Cardiac fibroblast (primary cell): Measurements from ENCODE around the gene SLCO6A1.

Experiments used
- DNase-seq, 2 donors: peaks; one replicate each; pipeline versions ENCODE4 v3.0.0 to v3.0.0-alpha.2; 2010; ENCODE audit warnings: low read depth in 2 of 2
- H3K4me3 ChIP-seq, 2 donors: replicated peaks in 1 of 2; 1 replicate in 1 of 2; 2 replicates in 1 of 2; pipeline ENCODE4 v1.5.1; 2011; ENCODE audit warnings: low read depth in 2 of 2, low read length in 2 of 2, mild to moderate bottlenecking in 2 of 2, moderate library complexity in 1 of 2
- CTCF ChIP-seq: IDR thresholded peaks from one replicate; pipeline ENCODE4 v1.5.1; 2011; ENCODE audit warnings: low read depth, mild to moderate bottlenecking, low read length, inconsistent platforms

The SLCO6A1 gene

GRCh38 chr5:102498271-102499034 is at the start of gene SLCO6A1:
TSS of gene SLCO6A1 (minus strand) at chr5:102499001. CDS start at chr5:102498844, 157 bp downstream.
- H3K4me3 ChIP-seq, result no peak within 1 kb of the TSS
- no peak for TF ChIP-seq CTCF
- DNase-seq, result no peak

- no peak for TF ChIP-seq CTCF
- no peak overlapping the region for H3K4me3 ChIP-seq
- no peak for DNase-seq
Observed at GRCh38 chr5:102547141-102548035, 48.6 kb upstream of the SLCO6A1 start.

GRCh38 chr5:102545175-102545574 is 46.4 kb upstream of the SLCO6A1 start:
- TF ChIP-seq CTCF, result peak; percentile 48
- DNase-seq, result peak; percentile 12 to 31
- no peak overlapping the region for H3K4me3 ChIP-seq

GRCh38 chr5:102542057-102542456 is 43.3 kb upstream of the SLCO6A1 start:
- no peak overlapping the region for H3K4me3 ChIP-seq
- TF ChIP-seq CTCF, result no peak
- DNase-seq, result no peak

- no peak for TF ChIP-seq CTCF
- H3K4me3 ChIP-seq, result no peak overlapping the region
- no peak for DNase-seq
Observed at GRCh38 chr5:102539996-102540728, 41.4 kb upstream of the SLCO6A1 start.

- H3K4me3 ChIP-seq, result no peak overlapping the region
- no peak for TF ChIP-seq CTCF
- DNase-seq, result peak in 1 of 2 donors; percentile 27
Observed at GRCh38 chr5:102539562-102539961, 40.8 kb upstream of the SLCO6A1 start.
